ENCODE data around the gene DOC2A.
"Not testable (repeated sequence)": the region's sequence is repeated elsewhere in the genome, so short reads cannot be mapped to it uniquely, and the experiment has no call there.

Gene DOC2A

GRCh38 chr16:30027588-30028437 is 17.0 kb upstream of the DOC2A start:
- no peak for DNase-seq (ENCODE audit: low spot score)

- no peak for DNase-seq (ENCODE audit: low spot score)
These were observed 15.6 kb upstream of the DOC2A start for GRCh38 chr16:30026449-30026848.

GRCh38 chr16:30025574-30025973 is 14.7 kb upstream of the DOC2A start:
- DNase-seq (ENCODE audit: low spot score), result no peak

- DNase-seq (ENCODE audit: low spot score), result no peak
These were observed 14.3 kb upstream of the DOC2A start for GRCh38 chr16:30025156-30025555.

- DNase-seq (ENCODE audit: low spot score), result no peak
These were observed 13.6 kb upstream of the DOC2A start for GRCh38 chr16:30024451-30024850.

- no peak for DNase-seq (ENCODE audit: low spot score)
These were observed 12.8 kb upstream of the DOC2A start for GRCh38 chr16:30023586-30023985.

- DNase-seq (ENCODE audit: low spot score), result no peak
These were observed 12.1 kb upstream of the DOC2A start, which contains the start of gene C16orf92 for GRCh38 chr16:30022887-30023286. TSS of gene C16orf92 (plus strand) at chr16:30023198. CDS start at chr16:30023341, 143 bp downstream.

GRCh38 chr16:30018731-30019158 is 7.9 kb upstream of the DOC2A start:
- no peak for DNase-seq (ENCODE audit: low spot score)

GRCh38 chr16:30017937-30018336 is 7.1 kb upstream of the DOC2A start:
- not testable (repeated sequence) for DNase-seq (ENCODE audit: low spot score)

- DNase-seq (ENCODE audit: low spot score), result no peak
These were observed 6.4 kb upstream of the DOC2A start for GRCh38 chr16:30017277-30017656.

- no peak for DNase-seq (ENCODE audit: low spot score)
These were observed 5.9 kb upstream of the DOC2A start for GRCh38 chr16:30016555-30017276.

GRCh38 chr16:30015450-30015849 is 4.6 kb upstream of the DOC2A start:
- not testable (repeated sequence) for DNase-seq (ENCODE audit: low spot score)

- DNase-seq (ENCODE audit: low spot score), result not testable (repeated sequence)
These were observed 1.8 kb upstream of the DOC2A start for GRCh38 chr16:30012598-30012997.

GRCh38 chr16:30011714-30012504 is 1.1 kb upstream of the DOC2A start:
- no peak for DNase-seq (ENCODE audit: low spot score)

- no peak for DNase-seq (ENCODE audit: low spot score)
These were observed 610 bp downstream of the DOC2A start for GRCh38 chr16:30009990-30010843.

GRCh38 chr16:30009085-30009862 is 1.6 kb downstream of the DOC2A start:
- no peak for DNase-seq (ENCODE audit: low spot score)

- DNase-seq (ENCODE audit: low spot score), result no peak
These were observed 3.4 kb downstream of the DOC2A start for GRCh38 chr16:30007378-30007895.

GRCh38 chr16:30006659-30007377 is 4.0 kb downstream of the DOC2A start:
- DNase-seq (ENCODE audit: low spot score), result no peak

- no peak for DNase-seq (ENCODE audit: low spot score)
These were observed 4.7 kb downstream of the DOC2A start for GRCh38 chr16:30006095-30006473.
